ENCODE measurements around the gene PAX6.

The PAX6 gene

DNA sequence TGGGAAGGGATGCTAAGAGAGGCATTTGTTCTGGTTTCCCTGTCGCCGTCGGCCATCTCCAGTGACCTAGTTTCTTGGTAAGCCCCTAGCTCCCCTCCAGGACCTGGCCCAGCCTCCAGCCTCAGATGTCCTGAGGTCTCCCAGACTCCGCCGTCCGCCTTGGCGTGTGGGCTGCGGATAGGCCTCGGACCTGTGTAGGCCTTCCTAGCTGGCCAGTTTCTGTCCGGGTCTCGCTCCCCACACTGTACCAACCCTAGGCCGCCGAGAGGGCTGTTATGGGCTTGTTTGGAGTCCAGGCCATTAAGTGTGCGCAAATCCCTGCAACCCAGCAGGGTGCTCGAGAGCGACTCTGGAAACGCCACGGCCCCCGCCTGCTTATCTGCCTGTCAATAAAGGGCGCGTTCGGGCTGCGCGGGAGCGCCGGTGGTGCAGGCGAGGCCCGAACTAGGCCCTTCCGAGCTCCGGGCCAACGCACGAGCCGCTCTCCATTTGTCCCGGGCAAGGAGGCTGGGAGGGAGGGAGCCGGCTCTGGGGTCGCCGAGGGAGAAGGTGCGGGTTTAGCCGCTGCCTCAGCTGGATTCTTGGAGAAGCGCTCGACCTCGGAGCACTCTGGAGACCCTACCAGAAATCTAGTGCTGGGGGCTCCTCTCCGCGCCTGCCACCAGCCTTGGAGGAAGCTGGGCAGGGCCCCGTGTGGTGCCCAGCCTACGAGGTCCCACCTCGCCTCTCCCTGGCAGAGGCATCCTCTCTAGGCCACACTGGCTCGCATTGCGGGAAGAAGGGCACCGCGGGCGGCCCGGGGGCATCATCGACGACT, 8.7 kb upstream of the PAX6 start:
- in situ Hi-C loops (cut with MboI; ENCODE audit: low sequenced_read_pairs, unreplicated experiment), result no loop called here
- DNase-seq (ENCODE audit: low spot score), result peak; percentile 32
- TF ChIP-seq, protein P1, sequence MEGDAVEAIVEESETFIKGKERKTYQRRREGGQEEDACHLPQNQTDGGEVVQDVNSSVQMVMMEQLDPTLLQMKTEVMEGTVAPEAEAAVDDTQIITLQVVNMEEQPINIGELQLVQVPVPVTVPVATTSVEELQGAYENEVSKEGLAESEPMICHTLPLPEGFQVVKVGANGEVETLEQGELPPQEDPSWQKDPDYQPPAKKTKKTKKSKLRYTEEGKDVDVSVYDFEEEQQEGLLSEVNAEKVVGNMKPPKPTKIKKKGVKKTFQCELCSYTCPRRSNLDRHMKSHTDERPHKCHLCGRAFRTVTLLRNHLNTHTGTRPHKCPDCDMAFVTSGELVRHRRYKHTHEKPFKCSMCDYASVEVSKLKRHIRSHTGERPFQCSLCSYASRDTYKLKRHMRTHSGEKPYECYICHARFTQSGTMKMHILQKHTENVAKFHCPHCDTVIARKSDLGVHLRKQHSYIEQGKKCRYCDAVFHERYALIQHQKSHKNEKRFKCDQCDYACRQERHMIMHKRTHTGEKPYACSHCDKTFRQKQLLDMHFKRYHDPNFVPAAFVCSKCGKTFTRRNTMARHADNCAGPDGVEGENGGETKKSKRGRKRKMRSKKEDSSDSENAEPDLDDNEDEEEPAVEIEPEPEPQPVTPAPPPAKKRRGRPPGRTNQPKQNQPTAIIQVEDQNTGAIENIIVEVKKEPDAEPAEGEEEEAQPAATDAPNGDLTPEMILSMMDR (IDR thresholded peaks at IDR 0.05; ENCODE audit: borderline replicate concordance, control extremely low read depth, extremely low read depth, insufficient read depth, missing control alignments), result no peak

DNA sequence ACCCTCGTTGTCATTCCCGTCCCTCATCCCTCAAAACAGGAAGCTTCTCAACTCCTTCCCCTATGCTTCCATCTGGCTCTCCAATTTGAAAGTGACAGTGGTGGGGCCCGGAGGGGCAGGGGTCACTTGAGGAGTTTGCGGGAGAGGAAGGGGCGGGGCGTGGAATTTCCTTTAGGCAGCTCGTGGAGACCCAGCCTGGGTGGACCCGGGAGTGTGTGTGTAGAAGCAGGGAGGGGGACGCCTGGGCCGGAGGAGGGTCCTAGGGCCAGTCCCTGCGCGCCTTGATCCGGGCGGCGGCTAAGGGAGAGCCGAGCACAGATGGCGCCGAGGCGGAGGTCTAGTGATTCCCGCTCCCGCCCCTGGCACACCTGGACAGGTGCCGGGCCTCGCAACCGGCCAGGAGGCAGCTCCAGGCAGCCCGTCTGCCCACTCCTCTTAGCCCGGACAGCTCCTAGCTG, 7.8 kb upstream of the PAX6 start:
- in situ Hi-C loops (cut with MboI; ENCODE audit: low sequenced_read_pairs, unreplicated experiment), result no loop called here
- DNase-seq (ENCODE audit: low spot score), result peak; percentile 25
- TF ChIP-seq, protein P1 (IDR thresholded peaks at IDR 0.05; ENCODE audit: borderline replicate concordance, control extremely low read depth, extremely low read depth, insufficient read depth, missing control alignments), result no peak

DNA sequence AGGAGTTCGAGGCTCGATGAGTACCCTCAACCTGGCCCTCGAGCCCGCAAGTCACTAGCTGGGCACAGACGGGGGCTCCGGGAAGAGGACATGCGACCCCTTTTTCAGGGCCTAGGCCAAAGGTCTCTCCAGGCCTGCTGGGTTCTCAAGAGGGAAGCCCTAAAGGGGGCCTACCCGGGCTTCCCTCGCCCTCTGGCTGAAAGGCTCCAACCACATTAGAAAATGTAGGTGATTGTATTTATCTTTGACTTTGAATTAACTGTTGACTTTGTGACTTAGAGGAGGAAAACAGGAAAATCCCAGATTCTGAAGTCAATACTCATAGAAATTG, 7.3 kb upstream of the PAX6 start:
- DNase-seq (ENCODE audit: low spot score), result no peak
- TF ChIP-seq, protein P1 (IDR thresholded peaks at IDR 0.05; ENCODE audit: borderline replicate concordance, control extremely low read depth, extremely low read depth, insufficient read depth, missing control alignments), result no peak

DNA sequence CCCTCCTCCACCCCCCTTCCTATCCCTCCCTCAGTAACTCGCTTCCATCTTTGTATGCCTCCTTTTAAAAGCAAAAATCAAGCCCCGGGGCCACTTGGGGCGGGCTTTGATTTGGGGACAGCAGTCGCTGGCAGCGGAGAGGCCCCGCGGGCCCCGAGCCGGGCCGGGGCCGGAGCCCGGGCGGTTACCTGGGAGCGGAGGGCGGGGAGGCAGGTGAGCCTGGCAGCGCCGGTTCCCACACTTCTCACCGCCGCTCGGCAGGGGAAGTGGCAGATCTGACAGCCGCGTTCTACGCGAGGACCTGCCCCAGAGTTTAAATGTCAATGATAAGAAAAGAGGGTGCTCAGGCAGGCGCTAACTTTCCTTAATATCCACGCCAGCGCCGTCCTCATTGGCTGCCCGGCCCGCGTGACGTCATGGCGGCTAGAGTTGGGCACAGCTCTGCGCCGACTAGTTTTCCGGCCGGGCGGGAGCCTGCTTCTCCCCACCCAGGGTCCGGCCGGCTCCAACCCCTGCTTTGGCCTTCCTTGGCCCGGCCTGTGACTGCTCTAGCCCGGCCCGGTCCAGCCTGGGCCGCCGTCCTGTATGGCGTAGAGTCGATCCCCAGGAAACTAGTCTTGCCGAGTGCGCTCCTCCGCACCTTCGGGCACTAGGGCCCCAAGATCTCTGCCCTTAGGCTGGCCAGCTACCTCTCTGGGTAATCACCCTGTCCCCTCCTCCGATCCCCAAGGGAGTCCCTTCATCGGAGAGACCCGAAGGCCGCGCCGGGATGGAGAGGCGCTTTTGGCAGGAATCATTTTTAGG, 6.7 kb upstream of the PAX6 start:
- peak; percentile 38 for DNase-seq (ENCODE audit: low spot score)
- TF ChIP-seq, protein P1 (IDR thresholded peaks at IDR 0.05; ENCODE audit: borderline replicate concordance, control extremely low read depth, extremely low read depth, insufficient read depth, missing control alignments), result no peak
- in situ Hi-C loops (cut with MboI; ENCODE audit: low sequenced_read_pairs, unreplicated experiment), result no loop called here

More for the DNA sequence above, 7.3 kb upstream of the PAX6 start:
- in situ Hi-C loops (cut with MboI; ENCODE audit: low sequenced_read_pairs, unreplicated experiment), result no loop called here

DNA sequence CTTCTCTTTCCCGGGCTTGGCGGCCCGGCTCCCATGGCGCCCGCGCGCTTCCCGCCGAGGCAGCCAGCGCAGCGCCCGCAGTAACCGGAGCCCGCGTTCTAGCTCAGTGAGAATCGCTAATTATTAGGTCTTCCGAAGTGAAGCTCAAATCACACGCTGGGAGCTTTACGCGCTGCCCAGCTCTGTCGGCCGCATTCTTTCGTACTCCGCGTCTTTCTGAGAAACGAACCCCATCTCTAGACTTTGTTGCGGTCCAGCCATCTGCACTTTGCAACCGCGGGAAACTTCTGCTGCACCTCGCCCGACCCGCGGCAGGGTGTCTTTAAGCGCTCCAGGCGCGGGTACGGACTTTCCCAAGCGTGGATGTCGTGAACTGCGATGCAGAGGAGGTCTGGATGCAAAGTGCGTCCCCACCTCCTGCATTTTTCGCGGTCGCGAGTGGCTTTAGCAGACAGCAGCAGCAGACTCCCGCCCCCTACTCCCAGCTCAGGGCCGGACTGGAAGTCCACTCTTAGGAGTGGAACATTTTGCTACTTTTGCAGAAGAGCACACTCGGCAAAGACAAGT, 6.0 kb upstream of the PAX6 start:
- in situ Hi-C loops (cut with MboI; ENCODE audit: low sequenced_read_pairs, unreplicated experiment), result no loop called here
- TF ChIP-seq, protein P1 (IDR thresholded peaks at IDR 0.05; ENCODE audit: borderline replicate concordance, control extremely low read depth, extremely low read depth, insufficient read depth, missing control alignments), result no peak
- peak; percentile 44 for DNase-seq (ENCODE audit: low spot score)

DNA sequence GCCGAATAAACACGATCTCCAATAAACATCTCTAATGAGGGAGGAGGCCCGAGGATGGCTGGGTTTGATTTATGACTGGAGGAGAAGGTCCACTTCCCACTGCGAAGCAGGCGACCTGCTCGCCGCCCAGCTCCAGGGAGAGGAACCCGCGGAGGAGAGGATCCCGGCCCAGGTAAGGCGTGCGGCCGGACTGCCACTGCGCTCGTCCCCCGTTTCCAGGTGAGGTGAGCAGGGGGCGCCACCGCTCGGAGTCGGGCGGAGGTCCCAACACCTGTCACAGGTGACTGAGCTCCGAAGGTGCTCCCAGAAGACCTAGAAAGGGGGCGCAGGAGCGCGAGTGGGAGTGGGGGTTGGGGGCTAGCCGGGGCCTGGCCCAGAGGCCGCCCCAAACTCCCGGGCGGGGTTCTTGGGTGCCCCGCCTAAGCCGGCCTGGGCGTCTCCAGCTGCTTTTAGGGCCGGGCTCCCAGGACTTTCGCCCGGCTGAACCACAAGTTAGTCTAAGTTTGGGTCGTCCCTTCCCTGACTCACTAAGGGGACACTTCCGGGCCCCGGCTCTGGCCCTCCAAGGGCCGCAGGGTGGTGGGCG, 5.4 kb upstream of the PAX6 start:
- DNase-seq (ENCODE audit: low spot score), result no peak
- in situ Hi-C loops (cut with MboI; ENCODE audit: low sequenced_read_pairs, unreplicated experiment), result no loop called here
- TF ChIP-seq, protein P1 (IDR thresholded peaks at IDR 0.05; ENCODE audit: borderline replicate concordance, control extremely low read depth, extremely low read depth, insufficient read depth, missing control alignments), result no peak
